Measurements from ENCODE around the gene ATN1.

GRCh38 chr12:6961278-6961694 is 33.5 kb downstream of the ATN1 start:
- TF ChIP-seq ZNF274 (IDR thresholded peaks at IDR 0.05; ENCODE audit: low read length) = no peak
- TF ChIP-seq ZNF274 (tag by site-specific recombination; IDR thresholded peaks at IDR 0.05; ENCODE audit: borderline replicate concordance) = no peak
- no peak for TF ChIP-seq REST (tag by site-specific recombination; IDR thresholded peaks at IDR 0.05)
- TF ChIP-seq, protein P1, sequence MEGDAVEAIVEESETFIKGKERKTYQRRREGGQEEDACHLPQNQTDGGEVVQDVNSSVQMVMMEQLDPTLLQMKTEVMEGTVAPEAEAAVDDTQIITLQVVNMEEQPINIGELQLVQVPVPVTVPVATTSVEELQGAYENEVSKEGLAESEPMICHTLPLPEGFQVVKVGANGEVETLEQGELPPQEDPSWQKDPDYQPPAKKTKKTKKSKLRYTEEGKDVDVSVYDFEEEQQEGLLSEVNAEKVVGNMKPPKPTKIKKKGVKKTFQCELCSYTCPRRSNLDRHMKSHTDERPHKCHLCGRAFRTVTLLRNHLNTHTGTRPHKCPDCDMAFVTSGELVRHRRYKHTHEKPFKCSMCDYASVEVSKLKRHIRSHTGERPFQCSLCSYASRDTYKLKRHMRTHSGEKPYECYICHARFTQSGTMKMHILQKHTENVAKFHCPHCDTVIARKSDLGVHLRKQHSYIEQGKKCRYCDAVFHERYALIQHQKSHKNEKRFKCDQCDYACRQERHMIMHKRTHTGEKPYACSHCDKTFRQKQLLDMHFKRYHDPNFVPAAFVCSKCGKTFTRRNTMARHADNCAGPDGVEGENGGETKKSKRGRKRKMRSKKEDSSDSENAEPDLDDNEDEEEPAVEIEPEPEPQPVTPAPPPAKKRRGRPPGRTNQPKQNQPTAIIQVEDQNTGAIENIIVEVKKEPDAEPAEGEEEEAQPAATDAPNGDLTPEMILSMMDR (tag by site-specific recombination; IDR thresholded peaks at IDR 0.05) = no peak
- no peak for TF ChIP-seq ZNF792 (tag by site-specific recombination; IDR thresholded peaks at IDR 0.05)
- TF ChIP-seq ATF2 (tag by site-specific recombination; IDR thresholded peaks at IDR 0.05; ENCODE audit: low read depth) = no peak
- TF ChIP-seq ZBTB21 (tag by site-specific recombination; IDR thresholded peaks at IDR 0.05) = no peak
- no peak for TF ChIP-seq ZSCAN30 (tag by site-specific recombination; IDR thresholded peaks at IDR 0.05)
- TF ChIP-seq ZNF140 (tag by site-specific recombination; IDR thresholded peaks at IDR 0.05) = no peak
- TF ChIP-seq ZNF24 (tag by site-specific recombination; IDR thresholded peaks at IDR 0.05) = no peak; the same call in 1 of the 2 replicates
- no peak for TF ChIP-seq ZNF292 (tag by site-specific recombination; IDR thresholded peaks at IDR 0.05; ENCODE audit: borderline replicate concordance, low read depth)
